Fibroblast of mammary gland (primary cell): ENCODE measurements around the gene GTF2H4.
"Not testable (repeated sequence)": the region's sequence is repeated elsewhere in the genome, so short reads cannot be mapped to it uniquely, and the experiment has no call there.

Source experiments
- DNase-seq: peaks from one replicate; pipeline ENCODE4 v3.0.0-alpha.2; 2010; ENCODE audit warnings: low read depth
- H3K4me3 ChIP-seq: 2 replicates; pipeline ENCODE4 v1.5.1; 2011; ENCODE audit warnings: low read depth, mild to moderate bottlenecking, low read length, moderate library complexity; ENCODE audit not compliant: control insufficient read depth
- TF ChIP-seq, protein P1 (sequence below): conservative IDR thresholded peaks from 2 replicates; pipeline ENCODE4 v1.5.1; 2011; ENCODE audit warnings: low read depth, low read length, inconsistent platforms; ENCODE audit not compliant: control insufficient read depth, insufficient read depth

The GTF2H4 gene

DNA sequence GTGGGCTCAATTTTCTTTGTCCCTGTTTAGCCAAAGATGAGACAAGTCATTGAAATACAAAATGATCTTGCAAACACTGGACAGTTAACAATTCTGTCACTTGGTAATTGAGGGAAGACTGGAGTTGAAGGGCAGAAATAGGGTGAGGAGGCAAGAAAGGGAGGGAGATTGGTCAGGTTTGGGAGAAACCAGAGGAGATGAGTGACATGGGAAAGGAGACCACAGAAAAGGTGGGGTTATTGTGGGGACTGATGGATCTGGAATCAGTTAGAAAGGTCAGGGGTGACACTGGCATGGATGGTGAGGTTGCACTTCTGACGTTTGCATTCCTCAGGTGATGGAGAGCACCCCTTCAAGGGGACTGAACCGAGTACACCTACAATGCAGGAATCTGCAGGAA lies 693 bp downstream of the GTF2H4 start:
- DNase-seq = no peak
- TF ChIP-seq, protein P1, sequence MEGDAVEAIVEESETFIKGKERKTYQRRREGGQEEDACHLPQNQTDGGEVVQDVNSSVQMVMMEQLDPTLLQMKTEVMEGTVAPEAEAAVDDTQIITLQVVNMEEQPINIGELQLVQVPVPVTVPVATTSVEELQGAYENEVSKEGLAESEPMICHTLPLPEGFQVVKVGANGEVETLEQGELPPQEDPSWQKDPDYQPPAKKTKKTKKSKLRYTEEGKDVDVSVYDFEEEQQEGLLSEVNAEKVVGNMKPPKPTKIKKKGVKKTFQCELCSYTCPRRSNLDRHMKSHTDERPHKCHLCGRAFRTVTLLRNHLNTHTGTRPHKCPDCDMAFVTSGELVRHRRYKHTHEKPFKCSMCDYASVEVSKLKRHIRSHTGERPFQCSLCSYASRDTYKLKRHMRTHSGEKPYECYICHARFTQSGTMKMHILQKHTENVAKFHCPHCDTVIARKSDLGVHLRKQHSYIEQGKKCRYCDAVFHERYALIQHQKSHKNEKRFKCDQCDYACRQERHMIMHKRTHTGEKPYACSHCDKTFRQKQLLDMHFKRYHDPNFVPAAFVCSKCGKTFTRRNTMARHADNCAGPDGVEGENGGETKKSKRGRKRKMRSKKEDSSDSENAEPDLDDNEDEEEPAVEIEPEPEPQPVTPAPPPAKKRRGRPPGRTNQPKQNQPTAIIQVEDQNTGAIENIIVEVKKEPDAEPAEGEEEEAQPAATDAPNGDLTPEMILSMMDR = no peak
- peak overlapping the region; percentile 97 for H3K4me3 ChIP-seq

DNA sequence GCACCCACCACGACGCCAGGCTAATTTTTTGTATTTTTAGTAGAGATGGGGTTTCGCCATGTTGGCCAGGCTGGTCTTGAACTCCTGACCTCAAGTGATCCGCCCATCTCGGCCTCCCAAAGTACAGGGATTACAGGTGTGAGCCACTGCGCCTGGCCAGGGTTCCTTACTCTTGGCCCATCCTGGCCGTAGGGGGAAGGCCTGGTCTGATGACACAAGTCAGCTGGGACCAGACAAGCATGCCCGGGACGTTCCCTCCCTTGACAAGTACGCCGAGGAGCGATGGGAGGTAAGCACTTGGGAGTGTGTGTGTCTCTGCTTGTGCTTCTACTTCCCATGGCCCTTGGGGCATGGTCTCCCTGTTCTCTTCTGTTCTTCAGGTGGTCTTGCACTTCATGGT lies 2.5 kb downstream of the GTF2H4 start:
- H3K4me3 ChIP-seq, DNase-seq: not testable (repeated sequence)

- no peak for DNase-seq
- TF ChIP-seq, protein P1 = no peak
- H3K4me3 ChIP-seq = no peak overlapping the region
These were observed 4.9 kb downstream of the GTF2H4 start for GRCh38 chr6:30912746-30913520.

DNA sequence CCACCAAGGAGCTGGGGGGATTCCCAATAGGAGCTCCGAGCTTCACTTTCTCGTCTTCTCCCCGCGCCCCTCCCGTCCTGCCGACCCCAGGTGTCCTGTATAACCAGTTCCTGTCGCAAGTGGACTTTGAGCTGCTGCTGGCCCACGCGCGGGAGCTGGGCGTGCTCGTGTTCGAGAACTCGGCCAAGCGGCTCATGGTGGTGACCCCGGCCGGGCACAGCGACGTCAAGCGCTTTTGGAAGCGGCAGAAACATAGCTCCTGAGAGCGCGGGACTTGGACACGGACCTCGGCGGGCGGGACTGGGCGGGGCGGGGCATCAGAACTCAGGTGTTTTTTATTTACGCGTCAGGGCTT lies 5.7 kb downstream of the GTF2H4 start:
- peak overlapping the region; percentile 32 for H3K4me3 ChIP-seq
- TF ChIP-seq, protein P1 = no peak
- no peak for DNase-seq

GRCh38 chr6:30914076-30914853 lies 6.3 kb downstream of the GTF2H4 start, which contains the start of gene VARS2:
Gene VARS2, plus strand, starts transcription at chr6:30914238. Its CDS starts 599 bp downstream, at chr6:30914837.
- peak; percentile 89 for DNase-seq
- H3K4me3 ChIP-seq = peak within 1 kb of the TSS; percentile 51
- TF ChIP-seq, protein P1 = peak; percentile 6

- H3K4me3 ChIP-seq = peak overlapping the region; percentile 51
- DNase-seq = no peak
- TF ChIP-seq, protein P1 = no peak
These were observed 7.0 kb downstream of the GTF2H4 start for GRCh38 chr6:30914854-30915590.

DNA sequence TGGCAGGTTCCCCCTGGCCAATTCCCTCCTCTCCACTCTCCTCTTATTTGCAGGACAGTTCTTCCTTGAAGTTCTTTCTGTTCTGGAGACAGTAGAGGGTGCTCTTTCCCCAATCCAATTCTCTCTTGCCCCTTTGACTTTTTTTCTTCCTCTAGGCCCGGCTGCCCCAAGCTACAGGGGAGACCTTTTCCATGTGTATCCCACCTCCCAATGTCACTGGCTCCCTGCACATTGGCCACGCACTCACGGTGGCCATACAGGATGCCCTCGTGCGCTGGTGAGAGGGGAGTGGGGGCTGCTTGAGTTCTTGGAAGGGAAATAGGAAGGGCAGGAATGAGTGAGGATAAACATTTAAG lies 7.6 kb downstream of the GTF2H4 start:
- TF ChIP-seq, protein P1 = peak; percentile 76
- DNase-seq = peak; percentile 79
- no peak overlapping the region for H3K4me3 ChIP-seq
